Measurements from ENCODE around the gene DDHD1.
"Not testable (repeated sequence)": the region's sequence is repeated elsewhere in the genome, so short reads cannot be mapped to it uniquely, and the experiment has no call there.

The DDHD1 gene

GRCh38 chr14:53152887-53153701 is at the start of gene DDHD1:
DDHD1 (minus strand) TSS chr14:53153323; CDS start chr14:53153098, 225 bp downstream.
- FAIRE-seq, result no peak

- no peak for FAIRE-seq
These were observed 42.8 kb upstream of the DDHD1 start for GRCh38 chr14:53195949-53196348.

GRCh38 chr14:53193193-53193592 is 40.1 kb upstream of the DDHD1 start:
- no peak for FAIRE-seq

GRCh38 chr14:53192052-53192760 is 39.1 kb upstream of the DDHD1 start:
- no peak for FAIRE-seq

GRCh38 chr14:53190938-53191337 is 37.8 kb upstream of the DDHD1 start:
- no peak for FAIRE-seq

- FAIRE-seq, result no peak
These were observed 34.9 kb upstream of the DDHD1 start for GRCh38 chr14:53187921-53188463.

GRCh38 chr14:53186532-53186931 is 33.4 kb upstream of the DDHD1 start:
- FAIRE-seq, result no peak

GRCh38 chr14:53183611-53184010 is 30.5 kb upstream of the DDHD1 start:
- FAIRE-seq, result no peak

- no peak for FAIRE-seq
These were observed 29.9 kb upstream of the DDHD1 start for GRCh38 chr14:53183056-53183455.

GRCh38 chr14:53181463-53182081 is 28.4 kb upstream of the DDHD1 start:
- FAIRE-seq, result not testable (repeated sequence)

GRCh38 chr14:53180272-53181221 is 27.4 kb upstream of the DDHD1 start:
- no peak for FAIRE-seq

- FAIRE-seq, result not testable (repeated sequence)
These were observed 26.4 kb upstream of the DDHD1 start for GRCh38 chr14:53179486-53180005.

GRCh38 chr14:53175375-53175774 is 22.3 kb upstream of the DDHD1 start:
- no peak for FAIRE-seq

GRCh38 chr14:53174918-53175317 is 21.8 kb upstream of the DDHD1 start:
- FAIRE-seq, result no peak

- no peak for FAIRE-seq
These were observed 15.7 kb upstream of the DDHD1 start for GRCh38 chr14:53168786-53169185.

- FAIRE-seq, result no peak
These were observed 14.6 kb upstream of the DDHD1 start for GRCh38 chr14:53167602-53168328.

- FAIRE-seq, result no peak
These were observed 8.8 kb upstream of the DDHD1 start for GRCh38 chr14:53161758-53162435.

- no peak for FAIRE-seq
These were observed 3.1 kb upstream of the DDHD1 start for GRCh38 chr14:53156238-53156637.

GRCh38 chr14:53153702-53154112 is 584 bp upstream of the DDHD1 start:
- FAIRE-seq, result no peak

- no peak for FAIRE-seq
These were observed 788 bp downstream of the DDHD1 start for GRCh38 chr14:53152184-53152886.
